ENCODE data around the gene GLIS1. TPM values are rescaled to one million over a fixed set of nuclear protein-coding genes. Genes with fewer than 3 reads are reported as not detected.
A peak's percentile ranks its signal among the peaks of the same experiment; 100 is the strongest.
"Not testable (repeated sequence)": the region's sequence is repeated elsewhere in the genome, so short reads cannot be mapped to it uniquely, and the experiment has no call there.

The GLIS1 gene
- polyA plus RNA-seq, 3 donors = not detected

GRCh38 chr1:53651356-53651755 is 87.6 kb downstream of the GLIS1 start:
- H3K9me3 Mint-ChIP-seq = peaks cover 0 to 2% (median 0%) of the 10 kb centered on the region in 7 donors
- H3K36me3 Mint-ChIP-seq = no peaks in the 10 kb centered on the region
- intact Hi-C loops (cut with micrococcal nuclease) = no loop called here
- H3K27ac Mint-ChIP-seq = no peak overlapping the region
- no peaks in the 10 kb centered on the region for H3K4me1 ChIP-seq (ENCODE audit: control insufficient read depth in 1 of 2, insufficient read depth in 2 of 2, low read length in 2 of 2)
- WGBS (ENCODE audit: insufficient coverage) = no CpG with 5 or more reads among the region's 1 CpG
- H3K36me3 ChIP-seq (replicated peaks in 1 of 2; ENCODE audit: control insufficient read depth in 1 of 2, insufficient read depth in 2 of 2, low read length in 2 of 2) = no peaks in the 10 kb centered on the region
- H3K9ac ChIP-seq (ENCODE audit: insufficient read depth, low read length, poor library complexity, severe bottlenecking) = no peak overlapping the region
- no peaks in the 10 kb centered on the region for H4K20me1 ChIP-seq (ENCODE audit: insufficient read depth, low read length)
- H3K27me3 Mint-ChIP-seq (ENCODE audit: low read depth in 3 of 3) = peaks cover 0 to 9% (median 6%) of the 10 kb centered on the region in 3 donors
- H3K27me3 ChIP-seq (ENCODE audit: control insufficient read depth in 2 of 2, insufficient read depth in 2 of 2, low read length in 2 of 2) = no peaks in the 10 kb centered on the region
- H3K4me1 Mint-ChIP-seq = no peaks in the 10 kb centered on the region
- DNase-seq = no peak
- H3K4me3 Mint-ChIP-seq = no peak overlapping the region
- no peaks in the 10 kb centered on the region for H3K79me2 ChIP-seq (ENCODE audit: insufficient read depth, low read length)
- no peak overlapping the region for H3K4me2 ChIP-seq (replicated peaks; ENCODE audit: extremely low read depth, low read length, poor library complexity, severe bottlenecking)
- H2AFZ ChIP-seq (ENCODE audit: insufficient read depth, low read depth, low read length, poor library complexity, severe bottlenecking) = no peak overlapping the region
- H3K27ac ChIP-seq (ENCODE audit: low read depth in 1 of 2, low read length in 2 of 2) = no peak overlapping the region
- H3K4me3 ChIP-seq (replicated peaks in 1 of 3; ENCODE audit: low read depth in 2 of 3, low read length in 3 of 3) = no peak overlapping the region
- H3K9me3 ChIP-seq (replicated peaks in 1 of 2; ENCODE audit: control insufficient read depth in 1 of 2, insufficient read depth in 1 of 2, low read length in 2 of 2) = no peaks in the 10 kb centered on the region
- TF ChIP-seq CTCF (IDR thresholded peaks at IDR 0.05) = no peak

GRCh38 chr1:53648516-53648915 is 90.4 kb downstream of the GLIS1 start:
- H3K79me2 ChIP-seq (ENCODE audit: insufficient read depth, low read length) = no peaks in the 10 kb centered on the region
- no peak for TF ChIP-seq CTCF (IDR thresholded peaks at IDR 0.05)
- no peak overlapping the region for H3K9ac ChIP-seq (ENCODE audit: insufficient read depth, low read length, poor library complexity, severe bottlenecking)
- intact Hi-C loops (cut with micrococcal nuclease) = no loop called here
- no peaks in the 10 kb centered on the region for H3K9me3 ChIP-seq (replicated peaks in 1 of 2; ENCODE audit: control insufficient read depth in 1 of 2, insufficient read depth in 1 of 2, low read length in 2 of 2)
- H3K27ac ChIP-seq (ENCODE audit: low read depth in 1 of 2, low read length in 2 of 2) = no peak overlapping the region
- no peak overlapping the region for H2AFZ ChIP-seq (ENCODE audit: insufficient read depth, low read depth, low read length, poor library complexity, severe bottlenecking)
- Mint-ChIP-seq H3K36me3 (no peaks in the 10 kb centered on the region), H3K4me1 (no peaks in the 10 kb centered on the region), H3K27ac (no peak overlapping the region), H3K9me3 (peaks cover 0 to 2% (median 0%) of the 10 kb centered on the region in 7 donors), H3K27me3 (ENCODE audit: low read depth in 3 of 3) (peaks cover 0 to 4% (median 3%) of the 10 kb centered on the region in 3 donors), H3K4me3 (no peak overlapping the region)
- no peak for DNase-seq
- no peak overlapping the region for H3K4me3 ChIP-seq (replicated peaks in 1 of 3; ENCODE audit: low read depth in 2 of 3, low read length in 3 of 3)
- H4K20me1 ChIP-seq (ENCODE audit: insufficient read depth, low read length) = no peaks in the 10 kb centered on the region
- H3K27me3 ChIP-seq (ENCODE audit: control insufficient read depth in 2 of 2, insufficient read depth in 2 of 2, low read length in 2 of 2) = no peaks in the 10 kb centered on the region
- no peak overlapping the region for H3K4me2 ChIP-seq (replicated peaks; ENCODE audit: extremely low read depth, low read length, poor library complexity, severe bottlenecking)
- no peaks in the 10 kb centered on the region for H3K36me3 ChIP-seq (replicated peaks in 1 of 2; ENCODE audit: control insufficient read depth in 1 of 2, insufficient read depth in 2 of 2, low read length in 2 of 2)
- 100% methylated on average over 1 of the region's 7 CpGs for WGBS (ENCODE audit: insufficient coverage)
- H3K4me1 ChIP-seq (ENCODE audit: control insufficient read depth in 1 of 2, insufficient read depth in 2 of 2, low read length in 2 of 2) = no peaks in the 10 kb centered on the region

- H3K4me2 ChIP-seq (replicated peaks; ENCODE audit: extremely low read depth, low read length, poor library complexity, severe bottlenecking); H3K27me3 ChIP-seq (ENCODE audit: control insufficient read depth in 2 of 2, insufficient read depth in 2 of 2, low read length in 2 of 2); H3K36me3 Mint-ChIP-seq; H3K9me3 ChIP-seq (replicated peaks in 1 of 2; ENCODE audit: control insufficient read depth in 1 of 2, insufficient read depth in 1 of 2, low read length in 2 of 2); H3K4me1 ChIP-seq (ENCODE audit: control insufficient read depth in 1 of 2, insufficient read depth in 2 of 2, low read length in 2 of 2); H3K4me3 Mint-ChIP-seq; H3K36me3 ChIP-seq (replicated peaks in 1 of 2; ENCODE audit: control insufficient read depth in 1 of 2, insufficient read depth in 2 of 2, low read length in 2 of 2); DNase-seq; intact Hi-C loops (cut with micrococcal nuclease); H3K9me3 Mint-ChIP-seq; H3K27ac ChIP-seq (ENCODE audit: low read depth in 1 of 2, low read length in 2 of 2); H3K9ac ChIP-seq (ENCODE audit: insufficient read depth, low read length, poor library complexity, severe bottlenecking); H3K27me3 Mint-ChIP-seq (ENCODE audit: low read depth in 3 of 3); H3K79me2 ChIP-seq (ENCODE audit: insufficient read depth, low read length); H3K4me3 ChIP-seq (replicated peaks in 1 of 3; ENCODE audit: low read depth in 2 of 3, low read length in 3 of 3); H4K20me1 ChIP-seq (ENCODE audit: insufficient read depth, low read length); H2AFZ ChIP-seq (ENCODE audit: insufficient read depth, low read depth, low read length, poor library complexity, severe bottlenecking); H3K4me1 Mint-ChIP-seq: not testable (repeated sequence)
- H3K27ac Mint-ChIP-seq = peak overlapping the region in 1 of 7 donors; percentile 25
- no CpG with 5 or more reads among the region's 4 CpGs for WGBS (ENCODE audit: insufficient coverage)
These were observed 91.0 kb downstream of the GLIS1 start for GRCh38 chr1:53647915-53648314.
